ENCODE data around the gene TCEANC2. TPM values are rescaled to one million over a fixed set of nuclear protein-coding genes. Genes with fewer than 3 reads are reported as not detected.

Gene TCEANC2
- total RNA-seq, 1 donor from 2014 or later: 6.7 TPM

- Mint-ChIP-seq H3K4me3 (ENCODE audit: low read depth) (no peak overlapping the region), H3K9me3 (ENCODE audit: low read depth) (no peaks in the 10 kb centered on the region), H3K4me1 (ENCODE audit: low read depth) (no peaks in the 10 kb centered on the region), H3K27ac (no peak overlapping the region), H3K36me3 (ENCODE audit: insufficient read depth) (no peaks in the 10 kb centered on the region), H3K27me3 (peaks cover 23% of the 10 kb centered on the region)
- DNase-seq (ENCODE audit: low spot score, unreplicated experiment): no peak
- TF ChIP-seq, protein P1, sequence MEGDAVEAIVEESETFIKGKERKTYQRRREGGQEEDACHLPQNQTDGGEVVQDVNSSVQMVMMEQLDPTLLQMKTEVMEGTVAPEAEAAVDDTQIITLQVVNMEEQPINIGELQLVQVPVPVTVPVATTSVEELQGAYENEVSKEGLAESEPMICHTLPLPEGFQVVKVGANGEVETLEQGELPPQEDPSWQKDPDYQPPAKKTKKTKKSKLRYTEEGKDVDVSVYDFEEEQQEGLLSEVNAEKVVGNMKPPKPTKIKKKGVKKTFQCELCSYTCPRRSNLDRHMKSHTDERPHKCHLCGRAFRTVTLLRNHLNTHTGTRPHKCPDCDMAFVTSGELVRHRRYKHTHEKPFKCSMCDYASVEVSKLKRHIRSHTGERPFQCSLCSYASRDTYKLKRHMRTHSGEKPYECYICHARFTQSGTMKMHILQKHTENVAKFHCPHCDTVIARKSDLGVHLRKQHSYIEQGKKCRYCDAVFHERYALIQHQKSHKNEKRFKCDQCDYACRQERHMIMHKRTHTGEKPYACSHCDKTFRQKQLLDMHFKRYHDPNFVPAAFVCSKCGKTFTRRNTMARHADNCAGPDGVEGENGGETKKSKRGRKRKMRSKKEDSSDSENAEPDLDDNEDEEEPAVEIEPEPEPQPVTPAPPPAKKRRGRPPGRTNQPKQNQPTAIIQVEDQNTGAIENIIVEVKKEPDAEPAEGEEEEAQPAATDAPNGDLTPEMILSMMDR (IDR thresholded peaks at IDR 0.05; ENCODE audit: unreplicated experiment): no peak
Measured at GRCh38 chr1:54129858-54130257, 76.5 kb downstream of the TCEANC2 start.

GRCh38 chr1:54131419-54131818, 78.0 kb downstream of the TCEANC2 start:
- peaks cover 23% of the 10 kb centered on the region for H3K27me3 Mint-ChIP-seq
- no peaks in the 10 kb centered on the region for H3K36me3 Mint-ChIP-seq (ENCODE audit: insufficient read depth)
- no peaks in the 10 kb centered on the region for H3K9me3 Mint-ChIP-seq (ENCODE audit: low read depth)
- TF ChIP-seq, protein P1 (IDR thresholded peaks at IDR 0.05; ENCODE audit: unreplicated experiment): no peak
- H3K4me3 Mint-ChIP-seq (ENCODE audit: low read depth): no peak overlapping the region
- DNase-seq (ENCODE audit: low spot score, unreplicated experiment): no peak
- H3K27ac Mint-ChIP-seq: no peak overlapping the region
- H3K4me1 Mint-ChIP-seq (ENCODE audit: low read depth): peaks cover 7% of the 10 kb centered on the region

- peaks cover 13% of the 10 kb centered on the region for H3K4me1 Mint-ChIP-seq (ENCODE audit: low read depth)
- H3K36me3 Mint-ChIP-seq (ENCODE audit: insufficient read depth): no peaks in the 10 kb centered on the region
- H3K27ac Mint-ChIP-seq: no peak overlapping the region
- no peak overlapping the region for H3K4me3 Mint-ChIP-seq (ENCODE audit: low read depth)
- no peak for DNase-seq (ENCODE audit: low spot score, unreplicated experiment)
- H3K9me3 Mint-ChIP-seq (ENCODE audit: low read depth): no peaks in the 10 kb centered on the region
- TF ChIP-seq, protein P1 (IDR thresholded peaks at IDR 0.05; ENCODE audit: unreplicated experiment): no peak
- peaks cover 26% of the 10 kb centered on the region for H3K27me3 Mint-ChIP-seq
Measured at GRCh38 chr1:54132495-54132894, 79.1 kb downstream of the TCEANC2 start.

- peaks cover 14% of the 10 kb centered on the region for H3K27me3 Mint-ChIP-seq
- no peaks in the 10 kb centered on the region for H3K36me3 Mint-ChIP-seq (ENCODE audit: insufficient read depth)
- no peaks in the 10 kb centered on the region for H3K9me3 Mint-ChIP-seq (ENCODE audit: low read depth)
- peaks cover 13% of the 10 kb centered on the region for H3K4me1 Mint-ChIP-seq (ENCODE audit: low read depth)
- no peak overlapping the region for H3K27ac Mint-ChIP-seq
- TF ChIP-seq, protein P1 (IDR thresholded peaks at IDR 0.05; ENCODE audit: unreplicated experiment): no peak
- H3K4me3 Mint-ChIP-seq (ENCODE audit: low read depth): no peak overlapping the region
- DNase-seq (ENCODE audit: low spot score, unreplicated experiment): no peak
Measured at GRCh38 chr1:54134295-54134694, 80.9 kb downstream of the TCEANC2 start.

- Mint-ChIP-seq H3K36me3 (ENCODE audit: insufficient read depth) (no peaks in the 10 kb centered on the region), H3K27ac (no peak overlapping the region), H3K27me3 (peaks cover 14% of the 10 kb centered on the region), H3K4me3 (ENCODE audit: low read depth) (no peak overlapping the region), H3K4me1 (ENCODE audit: low read depth) (peaks cover 13% of the 10 kb centered on the region), H3K9me3 (ENCODE audit: low read depth) (no peaks in the 10 kb centered on the region)
- DNase-seq (ENCODE audit: low spot score, unreplicated experiment): no peak
- TF ChIP-seq, protein P1 (IDR thresholded peaks at IDR 0.05; ENCODE audit: unreplicated experiment): no peak
Measured at GRCh38 chr1:54135436-54136120, 82.2 kb downstream of the TCEANC2 start.
